K562 (cell line): ENCODE measurements around the gene ANKH. TPM values are rescaled to one million over a fixed set of nuclear protein-coding genes. Genes with fewer than 3 reads are reported as not detected.

Experiments
- ATAC-seq: fragments of 200-7000 bp; cut with Tn5 transposase; 3 replicates; pipeline ENCODE4 v1.9.1; 2020; ENCODE audit warnings: moderate library complexity
- BruUV-seq: library from RNA; stranded (reverse); fragments of 400-500 nt; replicated peaks from 2 replicates; lab custom pipeline; 2021; lab: Mats Ljungman, UMichigan
- CTCF ChIA-PET: fragments of 300-600 bp; formaldehyde crosslinking; extraction: SDS; loops from one replicate; lab custom pipeline; 2021; ENCODE audit warnings: low intra/inter-chr PET ratio; lab: Yijun Ruan, JAX
- POLR2A ChIA-PET: fragments of 300-600, 350-650 bp; sonication (Branson Sonifier 250); formaldehyde crosslinking; extraction: SDS; loops from one replicate; lab custom pipeline; 2021; ENCODE audit warnings: antibody characterized with exemption, inconsistent platforms; lab: Yijun Ruan, JAX
- DNase-seq, 4 experiments: peaks; one replicate each; pipeline versions ENCODE4 v3.0.0 to v3.0.0-alpha.2; 2011 to 2018; ENCODE audit warnings: low spot score in 3 of 4, mixed read lengths in 3 of 4; ENCODE audit errors: extremely low read depth in 1 of 4
- FAIRE-seq: peaks from 2 replicates; lab custom pipeline; 2011; peaks lifted over from hg19 to GRCh38; lab: Jason Lieb, UNC
- H2AFZ ChIP-seq: 2 replicates; pipeline ENCODE4 v1.6.0; 2011; ENCODE audit warnings: low read depth, low read length, control low read depth, inconsistent platforms
- H3K27ac ChIP-seq: fragments of 200-600 bp; 3 replicates; pipeline ENCODE4 v1.8.0; 2011; ENCODE audit warnings: low read depth, mild to moderate bottlenecking, control low read depth, inconsistent platforms, low read length, moderate library complexity, mixed read lengths; ENCODE audit errors: extremely low read depth
- H3K27me3 ChIP-seq, 2 experiments: fragments of 300-600 bp in 1 of 2; 2 replicates in 1 of 2; 3 replicates in 1 of 2; pipeline versions ENCODE4 v1.6.0 to v1.8.0; 2011; ENCODE audit warnings: inconsistent platforms in 2 of 2, low read length in 2 of 2, mild to moderate bottlenecking in 1 of 2, mixed read lengths in 1 of 2, moderate library complexity in 1 of 2; ENCODE audit not compliant: control insufficient read depth in 2 of 2, insufficient read depth in 2 of 2
- H3K36me3 ChIP-seq: fragments of 300-600 bp; 3 replicates; pipeline ENCODE4 v1.8.0; 2011; ENCODE audit warnings: mild to moderate bottlenecking, low read length, inconsistent platforms; ENCODE audit not compliant: control insufficient read depth, insufficient read depth
- H3K4me1 ChIP-seq, 2 experiments: fragments of 200-600 bp in 1 of 2; replicated peaks in 1 of 2; 2 replicates in 1 of 2; 3 replicates in 1 of 2; pipeline versions ENCODE4 v1.5.1 to v1.8.0; 2011; ENCODE audit warnings: inconsistent platforms in 2 of 2, low read length in 2 of 2, mild to moderate bottlenecking in 1 of 2, mixed read lengths in 1 of 2, moderate library complexity in 1 of 2; ENCODE audit not compliant: control insufficient read depth in 2 of 2, insufficient read depth in 2 of 2
- H3K4me2 ChIP-seq: 2 replicates; pipeline ENCODE4 v1.6.1; 2011; ENCODE audit warnings: low read length, control low read depth, inconsistent platforms, mixed read lengths; ENCODE audit not compliant: insufficient read depth
- H3K4me3 ChIP-seq: fragments of 200-600 bp; sonication (generic), shearing (Covaris generic); 2 replicates; pipeline ENCODE4 v1.5.1; 2016; ENCODE audit warnings: control low read depth, inconsistent platforms
- H3K79me2 ChIP-seq: fragments of 200-600 bp; 3 replicates; pipeline ENCODE4 v1.8.0; 2011; ENCODE audit warnings: low read length, inconsistent platforms; ENCODE audit not compliant: control insufficient read depth, insufficient read depth
- H3K9ac ChIP-seq, 2 experiments: 2 replicates each; pipeline versions ENCODE4 v1.6.0 to v1.6.1; 2011; ENCODE audit warnings: low read depth in 2 of 2, low read length in 2 of 2, control low read depth in 1 of 2, inconsistent platforms in 1 of 2, mild to moderate bottlenecking in 1 of 2, mixed read lengths in 1 of 2; ENCODE audit not compliant: insufficient read depth in 1 of 2
- H3K9me1 ChIP-seq: one replicate; pipeline ENCODE4 v1.6.0; 2011; ENCODE audit warnings: inconsistent platforms, mild to moderate bottlenecking, low read length, moderate library complexity; ENCODE audit not compliant: control insufficient read depth, insufficient read depth
- H3K9me3 ChIP-seq: replicated peaks from 2 replicates; pipeline ENCODE4 v1.5.1; 2011; ENCODE audit warnings: low read depth, low read length, inconsistent platforms; ENCODE audit not compliant: control insufficient read depth, insufficient read depth
- H4K20me1 ChIP-seq: replicated peaks from 2 replicates; pipeline ENCODE4 v1.6.1; 2011; ENCODE audit warnings: low read length, inconsistent platforms, mixed read lengths; ENCODE audit not compliant: control insufficient read depth, insufficient read depth
- ATF6 ChIP-seq: sonication (generic); formaldehyde crosslinking; IDR thresholded peaks from 2 replicates; pipeline ENCODE4 v1.4.0; 2020; ENCODE audit warnings: mild to moderate bottlenecking, missing genetic modification reagents
- CREBBP ChIP-seq: IDR thresholded peaks from one replicate; pipeline ENCODE4 v1.6.1; 2012; ENCODE audit warnings: low read depth, mild to moderate bottlenecking, control low read depth, inconsistent platforms, low read length
- NCOA1 ChIP-seq: fragments of 450-650 bp; IDR thresholded peaks from 2 replicates; pipeline ENCODE4 v1.6.1; 2016; ENCODE audit warnings: low read depth
- PTBP1 ChIP-seq: fragments of 200-400 bp; formaldehyde crosslinking; IDR thresholded peaks from 2 replicates; pipeline ENCODE4 v1.6.1; 2017; ENCODE audit warnings: low read depth, low read length
- RBM14 ChIP-seq: fragments of 200-400 bp; formaldehyde crosslinking; IDR thresholded peaks from 2 replicates; pipeline ENCODE4 v1.6.1; 2018; ENCODE audit warnings: low read depth, mild to moderate bottlenecking, low read length, moderate library complexity, borderline replicate concordance; ENCODE audit not compliant: insufficient read depth
- ZFP1 ChIP-seq: fragments of 450-650 bp; formaldehyde crosslinking; IDR thresholded peaks from 2 replicates; pipeline ENCODE4 v1.4.0; 2020; ENCODE audit warnings: mild to moderate bottlenecking, mixed read lengths
- ZNF324 ChIP-seq: fragments of 250-450 bp; sonication (Bioruptor Pico); IDR thresholded peaks from 2 replicates; pipeline ENCODE4 v1.4.0; 2020; ENCODE audit warnings: mild to moderate bottlenecking
- ZNF395 ChIP-seq: fragments of 200-800 bp; sonication (Bioruptor generic); IDR thresholded peaks from 2 replicates; pipeline ENCODE4 v1.6.1; 2017; ENCODE audit warnings: missing genetic modification characterization, missing compliant biosample characterization
- ZNF695 ChIP-seq: fragments of 450-650 bp; formaldehyde crosslinking; IDR thresholded peaks from 2 replicates; pipeline ENCODE4 v1.4.0; 2020; ENCODE audit warnings: mild to moderate bottlenecking, moderate library complexity
- ZNF699 ChIP-seq: fragments of 250-450 bp; sonication (Bioruptor Pico); IDR thresholded peaks from 2 replicates; pipeline ENCODE4 v1.8.0; 2021; ENCODE audit warnings: mild to moderate bottlenecking, moderate library complexity; ENCODE audit not compliant: insufficient replicate concordance
- whole genome bisulfite sequencing: fragments of 100-300 bp; shearing (Covaris generic); methylation state at CpG from one replicate; pipeline ENCODE4 v1.1.6; 2016; ENCODE audit warnings: low coverage, mixed read lengths; ENCODE audit not compliant: insufficient coverage; ENCODE audit errors: missing lambda C conversion rate; 5-methylcytosine and 5-hydroxymethylcytosine counted together
- in situ Hi-C: fragments of 300-500 bp; cut with MboI; formaldehyde crosslinking; loops from 4 replicates; pipeline ENCODE4 v1.15.0; 2018; ENCODE audit warnings: inconsistent platforms, mixed read lengths
- intact Hi-C: fragments of 100-400 bp; cut with micrococcal nuclease; formaldehyde crosslinking; loops from 2 replicates; pipeline ENCODE4 v1.14.2; 2022
- polyA plus RNA-seq, 8 experiments: library from polyadenylated mRNA; depleted of rRNA in 4 of 8; stranded (reverse) in 5 of 8; unstranded in 3 of 8; fragments of >200 nt; fragmentation: Nextera tagmentation in 2 of 8; fragmentation: Illumina TruSeq in 1 of 8; extraction: Ambion mirVana in 2 of 8; extraction: Trizol in 1 of 8; gene quantifications; 2 replicates each; pipeline versions ENCODE4 v1.2.1 to v1.2.3, GENCODE V29; 2011 to 2014; ENCODE audit warnings: inconsistent platforms in 1 of 8, missing spikeins in 1 of 8
- total RNA-seq, 7 experiments: library from RNA; depleted of rRNA in 6 of 7; stranded (reverse); fragments of >200 nt in 6 of 7; fragmentation: Illumina TruSeq in 2 of 7; extraction: Trizol in 2 of 7; gene quantifications; 2 replicates each; pipeline versions ENCODE4 v1.2.1 to v1.2.3, GENCODE V29; 2011 to 2021; ENCODE audit warnings: low replicate concordance in 1 of 7

The ANKH gene
- total and polyA plus RNA-seq, 9 of the 15 experiments (the other 6 are each of a cell fraction or from before 2014, with no cell fraction given), result 0.79 to 12.2 (median 4.5) TPM

GRCh38 chr5:14810928-14811572 is 60.5 kb downstream of the ANKH start:
- intact Hi-C loops (no loop called here), in situ Hi-C loops (no loop called here)
- H3K36me3 ChIP-seq, result no peaks in the 10 kb centered on the region
- WGBS, result 6% methylated on average over 12 of the region's 12 CpGs
- H2AFZ ChIP-seq, result no peak overlapping the region
- H3K4me3 ChIP-seq, result no peak overlapping the region
- TF ChIP-seq NCOA1, result no peak
- TF ChIP-seq ZNF695 (CRISPR knock-in tag), result no peak
- TF ChIP-seq ZFP1, result 0 out of 2 replicates have a peak, but pooled peaks have one; percentile 55
- TF ChIP-seq ZNF699, result no peak
- TF ChIP-seq ZNF395 (CRISPR knock-in tag), result peak; percentile 31; the same call in 1 of the 2 replicates
- no peak for TF ChIP-seq CREBBP
- no peak for TF ChIP-seq PTBP1
- no peak for TF ChIP-seq ZNF324 (CRISPR knock-in tag)
- TF ChIP-seq ATF6 (CRISPR knock-in tag), result no peak
- no peak for TF ChIP-seq RBM14
- no peak overlapping the region for H3K9ac ChIP-seq
- peaks cover 0 to 4% of the 10 kb centered on the region in 2 experiments; a peak in 1 of 5 replicates for H3K4me1 ChIP-seq
- no peaks in the 10 kb centered on the region; the same call in 1 of the 2 replicates for H4K20me1 ChIP-seq
- H3K79me2 ChIP-seq, result no peaks in the 10 kb centered on the region
- no peak for ATAC-seq
- no peaks in the 10 kb centered on the region for H3K9me1 ChIP-seq
- ChIA-PET POLR2A (no interaction called here), CTCF (no interaction called here)
- no peak for FAIRE-seq
- no peak overlapping the region for H3K27ac ChIP-seq
- DNase-seq, result no peak
- no TSS peak for BruUV-seq
- no peak overlapping the region for H3K4me2 ChIP-seq
- H3K27me3 ChIP-seq, result no peaks in the 10 kb centered on the region; a peak in 3 of 5 replicates
- H3K9me3 ChIP-seq, result no peaks in the 10 kb centered on the region; the same call in 1 of the 2 replicates
